ENCODE results near the gene TXNDC5. TPM values are rescaled to one million over a fixed set of nuclear protein-coding genes. Genes with fewer than 3 reads are reported as not detected.

TXNDC5 gene
- total RNA-seq, 1 experiment from 2014 or later: 177 TPM

GRCh38 chr6:7906741-7907140 lies 3.8 kb downstream of the TXNDC5 start:
- DNase-seq (ENCODE audit: low read depth, low spot score): no peak
- H3K4me3 ChIP-seq (ENCODE audit: low read depth in 2 of 2, low read length in 2 of 2): no peak overlapping the region
- no TSS peak for BruUV-seq (replicated peaks)
- no peaks in the 10 kb centered on the region for H3K9me3 ChIP-seq (ENCODE audit: control insufficient read depth, insufficient read depth, low read depth, low read length)
- CTCF ChIA-PET: no interaction called here
- H3K36me3 ChIP-seq (ENCODE audit: control insufficient read depth, insufficient read depth, low read length): peaks cover 17% of the 10 kb centered on the region
- H3K27me3 ChIP-seq (ENCODE audit: control insufficient read depth, insufficient read depth, low read length): no peaks in the 10 kb centered on the region
- no peak for TF ChIP-seq POLR2AphosphoS5 (IDR thresholded peaks at IDR 0.05; ENCODE audit: low read depth, low read length)
- TF ChIP-seq SIN3A (IDR thresholded peaks at IDR 0.05; ENCODE audit: borderline replicate concordance, insufficient read depth, low read depth, low read length): no peak
- no peak for TF ChIP-seq CTCF (IDR thresholded peaks at IDR 0.05)
- no peak for TF ChIP-seq TCF7L2 (IDR thresholded peaks at IDR 0.05; ENCODE audit: low read depth, low read length)
- TF ChIP-seq, protein P1, sequence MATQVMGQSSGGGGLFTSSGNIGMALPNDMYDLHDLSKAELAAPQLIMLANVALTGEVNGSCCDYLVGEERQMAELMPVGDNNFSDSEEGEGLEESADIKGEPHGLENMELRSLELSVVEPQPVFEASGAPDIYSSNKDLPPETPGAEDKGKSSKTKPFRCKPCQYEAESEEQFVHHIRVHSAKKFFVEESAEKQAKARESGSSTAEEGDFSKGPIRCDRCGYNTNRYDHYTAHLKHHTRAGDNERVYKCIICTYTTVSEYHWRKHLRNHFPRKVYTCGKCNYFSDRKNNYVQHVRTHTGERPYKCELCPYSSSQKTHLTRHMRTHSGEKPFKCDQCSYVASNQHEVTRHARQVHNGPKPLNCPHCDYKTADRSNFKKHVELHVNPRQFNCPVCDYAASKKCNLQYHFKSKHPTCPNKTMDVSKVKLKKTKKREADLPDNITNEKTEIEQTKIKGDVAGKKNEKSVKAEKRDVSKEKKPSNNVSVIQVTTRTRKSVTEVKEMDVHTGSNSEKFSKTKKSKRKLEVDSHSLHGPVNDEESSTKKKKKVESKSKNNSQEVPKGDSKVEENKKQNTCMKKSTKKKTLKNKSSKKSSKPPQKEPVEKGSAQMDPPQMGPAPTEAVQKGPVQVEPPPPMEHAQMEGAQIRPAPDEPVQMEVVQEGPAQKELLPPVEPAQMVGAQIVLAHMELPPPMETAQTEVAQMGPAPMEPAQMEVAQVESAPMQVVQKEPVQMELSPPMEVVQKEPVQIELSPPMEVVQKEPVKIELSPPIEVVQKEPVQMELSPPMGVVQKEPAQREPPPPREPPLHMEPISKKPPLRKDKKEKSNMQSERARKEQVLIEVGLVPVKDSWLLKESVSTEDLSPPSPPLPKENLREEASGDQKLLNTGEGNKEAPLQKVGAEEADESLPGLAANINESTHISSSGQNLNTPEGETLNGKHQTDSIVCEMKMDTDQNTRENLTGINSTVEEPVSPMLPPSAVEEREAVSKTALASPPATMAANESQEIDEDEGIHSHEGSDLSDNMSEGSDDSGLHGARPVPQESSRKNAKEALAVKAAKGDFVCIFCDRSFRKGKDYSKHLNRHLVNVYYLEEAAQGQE (IDR thresholded peaks at IDR 0.05; ENCODE audit: insufficient read depth in 1 of 2, low read depth in 2 of 2, low read length in 1 of 2): no peak
- intact Hi-C loops (cut with micrococcal nuclease; ENCODE audit: unreplicated experiment): no loop called here
- H3K4me1 ChIP-seq (ENCODE audit: control insufficient read depth, insufficient read depth, low read length): peaks cover 13% of the 10 kb centered on the region
- no peak for ATAC-seq
- POLR2A ChIA-PET: interaction anchor here (0.6 to 0.7 kb wide), 2 partner anchors 105 to 1477 kb away, joined by 3 to 4 read pairs; no protein-coding TSS in a partner anchor
- no peak overlapping the region for H3K27ac ChIP-seq (ENCODE audit: low read length)
- in situ Hi-C loops (cut with HindIII; ENCODE audit: low pct_unique_long_range_greater_than_20kb, low sequenced_read_pairs): no loop called here

- CTCF ChIA-PET: no interaction called here
- Histone ChIP-seq H3K36me3 (ENCODE audit: control insufficient read depth, insufficient read depth, low read length) (peaks cover 27% of the 10 kb centered on the region), H3K27ac (ENCODE audit: low read length) (no peak overlapping the region), H3K4me1 (ENCODE audit: control insufficient read depth, insufficient read depth, low read length) (peaks cover 7% of the 10 kb centered on the region), H3K4me3 (ENCODE audit: low read depth in 2 of 2, low read length in 2 of 2) (no peak overlapping the region), H3K9me3 (ENCODE audit: control insufficient read depth, insufficient read depth, low read depth, low read length) (no peaks in the 10 kb centered on the region), H3K27me3 (ENCODE audit: control insufficient read depth, insufficient read depth, low read length) (no peaks in the 10 kb centered on the region)
- in situ Hi-C loops (cut with HindIII; ENCODE audit: low pct_unique_long_range_greater_than_20kb, low sequenced_read_pairs) (no loop called here), intact Hi-C loops (cut with micrococcal nuclease; ENCODE audit: unreplicated experiment) (no loop called here)
- DNase-seq (ENCODE audit: low read depth, low spot score) (no peak), ATAC-seq (no peak)
- POLR2A ChIA-PET: no interaction called here
- no peak for TF ChIP-seq POLR2AphosphoS5 (IDR thresholded peaks at IDR 0.05; ENCODE audit: low read depth, low read length)
- no peak for TF ChIP-seq SIN3A (IDR thresholded peaks at IDR 0.05; ENCODE audit: borderline replicate concordance, insufficient read depth, low read depth, low read length)
- TF ChIP-seq CTCF (IDR thresholded peaks at IDR 0.05): no peak
- TF ChIP-seq TCF7L2 (IDR thresholded peaks at IDR 0.05; ENCODE audit: low read depth, low read length): no peak
- TF ChIP-seq, protein P1 (IDR thresholded peaks at IDR 0.05; ENCODE audit: insufficient read depth in 1 of 2, low read depth in 2 of 2, low read length in 1 of 2): no peak
- BruUV-seq (replicated peaks): no TSS peak
Observed at GRCh38 chr6:7905416-7905815, 5.2 kb downstream of the TXNDC5 start.
